Pons (tissue), 1 donor: ENCODE results near the gene CDKN2AIPNL.
"Not testable (repeated sequence)": the region's sequence is repeated elsewhere in the genome, so short reads cannot be mapped to it uniquely, and the experiment has no call there.

ENCODE experiments used
- DNase-seq: peaks from one replicate; pipeline ENCODE4 v3.0.0-alpha.2; 2016; ENCODE audit warnings: low spot score

The CDKN2AIPNL gene

DNA sequence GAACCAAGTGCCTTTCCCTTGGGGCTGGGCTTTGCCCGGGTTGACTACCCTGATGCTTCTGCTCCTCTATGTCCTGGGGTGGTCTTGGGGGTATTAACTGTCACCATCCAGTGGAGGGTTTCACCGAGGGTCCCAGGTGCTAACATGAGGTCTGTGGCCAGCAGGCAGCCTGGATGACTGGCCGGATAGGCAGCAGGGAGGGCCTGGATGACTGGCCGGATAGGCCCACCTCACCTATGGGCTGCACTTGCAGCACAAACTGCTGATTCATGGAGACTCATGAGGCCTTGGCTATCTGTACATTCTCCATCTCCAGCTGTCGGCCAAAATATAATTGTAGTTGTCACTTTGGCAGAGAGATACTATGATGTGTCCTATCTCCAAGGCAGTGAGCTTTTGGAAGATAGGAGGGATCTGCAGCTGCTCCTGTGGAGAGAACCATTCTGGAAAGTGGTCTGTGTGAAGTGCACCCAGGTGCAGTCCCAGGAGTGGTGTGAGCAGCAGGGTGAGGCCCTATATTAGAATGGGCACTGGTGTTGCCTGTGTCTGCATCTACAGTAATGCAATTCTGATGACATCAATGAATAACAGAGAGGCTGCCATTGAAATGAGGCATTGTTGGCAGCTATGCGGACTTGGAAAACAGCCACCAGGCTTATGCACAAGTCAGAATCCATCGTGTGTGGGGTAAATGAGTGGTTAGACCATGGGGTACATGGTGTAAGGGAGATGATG is 26.3 kb upstream of the CDKN2AIPNL start:
- peak; percentile 53 for DNase-seq

DNA sequence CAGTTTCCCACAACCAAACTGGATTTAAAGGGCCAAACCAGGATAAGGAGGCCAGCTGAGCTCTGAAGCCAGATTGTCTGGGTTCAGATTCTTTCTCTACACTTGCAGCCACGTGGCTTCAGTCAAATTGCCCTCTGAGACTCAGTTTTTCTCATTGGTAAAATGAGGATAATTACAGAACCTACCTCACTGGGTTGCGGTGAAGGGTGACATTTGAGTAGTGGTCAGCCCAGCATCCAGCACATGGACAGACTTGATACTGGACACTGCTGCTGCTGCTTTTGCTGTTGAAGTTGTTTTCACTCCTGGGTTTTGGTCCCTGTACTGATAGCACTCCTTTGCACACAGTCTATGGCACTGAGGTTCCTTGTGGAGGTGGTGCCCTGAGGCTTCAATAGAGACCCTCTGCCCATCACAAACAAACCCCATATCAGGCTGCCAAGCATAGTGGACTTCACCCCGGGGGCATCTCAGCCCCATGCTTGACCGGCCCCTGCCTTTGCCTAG is 25.7 kb upstream of the CDKN2AIPNL start:
- DNase-seq, result no peak

- DNase-seq, result no peak
Observed at GRCh38 chr5:134436523-134437339, 25.1 kb upstream of the CDKN2AIPNL start.

DNA sequence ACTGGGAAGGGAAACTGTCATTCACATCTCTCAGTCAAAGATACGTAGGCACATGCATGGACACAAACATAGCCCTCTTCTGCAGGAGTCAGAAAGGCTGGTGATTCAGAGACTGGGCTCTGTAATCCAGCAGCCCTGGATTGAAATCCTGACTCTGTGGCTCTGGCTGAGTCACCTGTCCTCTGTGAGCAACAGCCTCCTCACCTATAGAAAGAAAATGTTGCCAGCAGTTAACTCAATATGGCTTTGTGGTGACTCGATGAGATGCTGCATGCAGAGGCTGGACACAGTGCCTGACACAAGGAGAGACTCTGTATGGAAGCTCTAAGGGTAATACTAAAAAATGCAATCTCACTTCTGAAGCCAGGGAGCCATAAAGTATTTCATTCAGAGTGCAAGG is 23.9 kb upstream of the CDKN2AIPNL start:
- DNase-seq, result no peak

DNA sequence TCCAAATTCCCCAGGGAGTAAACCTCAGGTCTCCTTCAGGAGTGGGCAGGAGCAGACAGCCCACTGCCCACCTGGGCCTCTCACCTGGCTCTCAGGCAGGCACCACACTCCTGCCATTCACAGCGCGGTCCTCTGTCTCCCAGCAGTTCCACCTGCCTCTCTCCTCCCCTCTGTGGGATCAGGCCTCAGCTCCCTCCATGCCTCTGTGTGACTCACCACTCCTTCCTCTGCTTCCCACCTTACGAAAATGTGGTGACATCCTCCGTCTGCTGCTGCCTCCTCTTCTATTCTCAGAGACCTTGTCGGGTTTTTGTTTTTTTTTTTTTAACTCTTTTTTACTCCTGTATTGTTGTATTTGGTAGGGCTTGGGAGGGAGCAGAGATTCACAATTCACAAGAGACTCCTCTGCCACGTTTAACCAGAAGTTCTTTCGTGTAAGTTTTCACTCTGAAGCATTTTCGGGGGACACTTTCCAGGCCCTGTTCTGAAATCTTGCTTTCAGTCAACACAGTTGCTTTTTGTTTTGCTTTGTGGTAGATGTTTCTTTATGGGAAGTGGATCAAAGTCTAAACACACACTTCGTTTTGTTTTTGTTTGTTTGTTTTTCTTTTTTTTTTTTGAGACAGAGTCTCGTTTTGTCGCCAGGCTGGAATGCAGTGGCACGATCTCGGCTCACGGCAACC is 21.1 kb upstream of the CDKN2AIPNL start:
- DNase-seq, result no peak

DNA sequence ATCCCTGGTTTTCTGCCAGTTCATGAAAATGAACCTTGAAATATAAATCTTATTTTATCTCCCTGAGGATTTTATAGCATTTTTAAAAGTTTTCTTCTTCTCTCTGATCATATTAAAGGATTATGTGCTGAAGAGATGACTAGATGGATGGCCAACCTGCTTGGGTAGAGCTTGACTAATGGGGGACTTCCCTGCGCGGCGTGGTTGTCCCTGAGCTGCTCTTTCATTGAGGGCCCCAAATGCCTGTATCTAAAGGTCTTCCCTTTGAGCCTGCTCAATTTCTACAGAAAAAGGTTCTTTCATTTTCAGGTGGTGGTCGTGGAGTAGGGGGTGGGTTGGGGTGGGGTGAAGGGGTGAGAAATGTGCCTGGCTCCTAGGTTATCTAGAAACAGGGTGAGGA is 20.5 kb upstream of the CDKN2AIPNL start:
- no peak for DNase-seq

DNA sequence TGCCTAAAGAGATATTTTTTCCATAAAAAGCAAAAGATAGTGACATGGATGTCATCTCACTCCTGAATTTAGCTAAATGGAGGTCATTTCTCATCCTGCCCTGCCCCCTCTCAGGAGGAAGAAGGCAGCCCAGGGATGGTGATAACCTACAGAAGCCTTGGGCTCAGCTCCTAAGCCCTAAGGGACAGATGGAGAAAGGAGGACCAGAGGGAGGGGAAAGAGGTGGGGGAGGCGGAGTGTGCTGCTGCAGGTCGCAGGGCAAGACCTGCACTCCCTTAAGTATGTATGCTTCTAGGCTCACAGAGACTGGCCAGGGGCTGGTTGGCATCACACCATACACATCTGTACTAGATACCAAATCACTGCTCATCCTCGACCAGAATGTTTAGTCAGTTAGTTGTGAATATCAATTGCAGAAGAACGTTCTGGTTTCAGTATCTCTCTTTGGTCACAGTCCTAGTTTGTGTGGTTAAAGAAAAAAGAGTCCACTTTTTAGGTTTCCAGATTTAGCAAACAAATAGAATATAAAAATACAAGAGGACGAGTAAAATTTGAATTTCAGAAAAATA is 18.4 kb upstream of the CDKN2AIPNL start:
- DNase-seq, result no peak

GRCh38 chr5:134427540-134428041 is 15.9 kb upstream of the CDKN2AIPNL start:
- DNase-seq, result no peak

- no peak for DNase-seq
Observed at GRCh38 chr5:134426361-134426760, 14.7 kb upstream of the CDKN2AIPNL start.

DNA sequence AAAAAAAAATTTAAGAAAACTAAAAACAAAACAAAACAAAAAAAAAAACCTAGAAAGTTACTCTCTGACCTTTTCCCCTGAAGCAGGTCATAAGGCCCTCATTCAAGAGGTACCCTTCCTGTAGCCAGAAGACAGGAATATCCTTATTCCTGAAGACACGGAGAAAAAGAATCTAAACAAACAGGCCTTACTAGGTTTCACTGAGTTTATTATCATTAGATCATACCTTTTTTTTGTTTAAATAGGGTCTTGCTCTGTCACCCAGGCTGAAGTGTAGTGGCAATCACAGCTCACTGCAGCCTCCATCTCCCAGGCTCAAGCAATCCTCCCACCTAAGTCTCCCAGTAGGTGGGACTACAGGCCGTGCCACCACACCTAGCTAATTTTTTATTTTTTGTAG is 11.7 kb upstream of the CDKN2AIPNL start:
- DNase-seq, result no peak

DNA sequence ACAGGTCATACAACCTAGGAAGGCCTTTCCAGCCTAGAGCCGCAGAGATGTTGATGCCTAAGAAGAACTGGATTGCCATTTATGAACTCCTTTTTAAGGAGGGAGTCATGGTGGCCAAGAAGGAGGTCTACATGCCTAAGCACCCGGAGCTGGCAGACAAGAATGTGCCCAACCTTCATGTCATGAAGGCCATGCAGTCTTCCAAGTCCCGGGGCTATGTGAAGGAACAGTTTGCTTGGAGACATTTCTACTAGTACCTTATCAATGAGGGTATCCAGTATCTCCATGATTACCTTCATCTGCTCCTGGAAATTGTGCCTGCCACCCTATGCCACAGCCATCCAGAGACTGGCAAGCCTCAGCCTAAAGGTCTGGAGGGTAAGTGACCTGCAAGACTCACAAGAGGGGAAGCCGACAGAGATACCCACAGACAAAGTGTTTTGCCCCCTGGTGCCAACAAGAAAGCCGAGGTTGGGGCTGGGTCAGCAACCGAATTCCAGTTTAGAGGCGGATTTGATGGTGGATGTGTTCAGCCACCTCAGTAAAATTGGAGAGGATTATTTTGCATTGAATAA is 11.2 kb upstream of the CDKN2AIPNL start:
- DNase-seq, result no peak

DNA sequence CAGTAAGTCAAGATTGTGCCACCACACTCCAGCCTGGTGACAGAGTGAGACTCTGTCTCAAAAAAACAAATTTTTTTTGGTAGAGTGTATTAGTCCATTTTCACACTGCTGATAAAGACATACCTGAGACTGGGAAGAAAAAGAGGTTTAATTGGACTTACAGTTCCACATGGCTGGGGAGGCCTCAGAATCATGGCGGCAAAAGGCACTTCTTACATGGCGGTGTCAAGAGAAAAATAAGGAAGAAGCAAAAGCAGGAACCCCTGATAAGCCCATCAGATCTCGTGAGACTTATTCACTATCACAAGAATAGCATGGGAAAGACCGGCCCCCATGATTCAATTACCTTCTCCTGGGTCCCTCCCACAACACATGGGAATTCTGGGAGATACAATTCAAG is 9.4 kb upstream of the CDKN2AIPNL start:
- not testable (repeated sequence) for DNase-seq

GRCh38 chr5:134420343-134420742 is 8.7 kb upstream of the CDKN2AIPNL start:
- no peak for DNase-seq

DNA sequence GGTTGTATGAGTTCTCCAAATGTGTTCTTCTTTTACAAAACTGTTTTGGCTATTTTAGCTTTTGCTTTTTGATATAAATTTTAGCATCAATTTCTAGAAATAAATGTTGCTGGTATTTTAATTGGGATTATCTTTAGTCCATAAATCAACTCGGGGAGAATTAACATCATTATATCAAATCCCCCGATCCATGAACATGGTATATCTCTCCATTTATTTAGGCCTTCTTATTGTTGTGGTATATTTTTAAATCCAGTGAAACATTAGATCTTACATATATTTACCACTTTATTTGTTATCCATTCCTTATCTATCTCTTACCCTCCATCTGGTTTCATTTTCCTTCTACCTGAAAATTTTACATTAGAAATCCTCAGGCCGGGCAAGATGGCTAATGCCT is 7.3 kb upstream of the CDKN2AIPNL start:
- DNase-seq, result no peak

- no peak for DNase-seq
Observed at GRCh38 chr5:134417707-134418106, 6.0 kb upstream of the CDKN2AIPNL start.

- DNase-seq, result no peak
Observed at GRCh38 chr5:134413046-134413445, 1.4 kb upstream of the CDKN2AIPNL start.

GRCh38 chr5:134411228-134411545 is 494 bp downstream of the CDKN2AIPNL start:
- DNase-seq, result no peak

DNA sequence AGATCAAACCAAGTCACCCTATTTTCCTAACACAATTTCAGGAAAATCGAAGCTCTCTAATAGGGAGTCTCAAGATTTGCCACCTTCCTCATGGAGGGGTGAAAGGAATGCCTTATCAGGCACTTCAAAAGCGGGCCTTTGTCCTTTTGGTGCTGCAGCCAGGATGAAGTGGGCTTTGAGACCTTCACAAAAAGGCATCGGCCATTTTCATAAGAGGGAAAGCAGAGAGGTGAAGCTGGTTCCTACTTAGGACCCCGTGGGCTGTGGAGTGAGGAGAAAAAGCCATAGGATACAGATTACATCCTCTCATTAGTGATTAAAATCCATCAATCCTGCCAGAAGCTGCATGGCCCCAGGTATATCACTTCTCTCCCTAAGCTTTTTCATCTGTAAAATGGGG is 859 bp downstream of the CDKN2AIPNL start:
- DNase-seq, result no peak

DNA sequence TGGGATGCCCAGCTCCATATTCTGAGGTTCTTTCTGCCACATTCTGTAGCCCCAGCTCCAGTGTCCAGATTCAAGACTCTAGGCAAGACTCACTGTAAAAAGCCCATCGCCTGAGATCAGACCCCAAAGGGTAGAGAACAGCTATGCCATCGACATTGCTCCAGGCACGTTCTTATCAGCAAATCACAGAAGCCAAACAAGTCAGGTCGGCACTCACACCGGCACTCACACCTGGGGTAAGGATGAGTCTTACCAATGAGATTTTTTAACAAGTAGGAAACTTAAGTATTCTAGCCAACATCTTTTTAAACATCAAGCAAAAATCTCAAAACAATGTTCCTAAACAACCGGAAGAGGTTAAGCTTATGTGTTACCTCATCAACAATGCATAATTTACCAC is 2.4 kb downstream of the CDKN2AIPNL start:
- DNase-seq, result no peak

- no peak for DNase-seq
Observed at GRCh38 chr5:134406390-134406789, 5.3 kb downstream of the CDKN2AIPNL start.

DNA sequence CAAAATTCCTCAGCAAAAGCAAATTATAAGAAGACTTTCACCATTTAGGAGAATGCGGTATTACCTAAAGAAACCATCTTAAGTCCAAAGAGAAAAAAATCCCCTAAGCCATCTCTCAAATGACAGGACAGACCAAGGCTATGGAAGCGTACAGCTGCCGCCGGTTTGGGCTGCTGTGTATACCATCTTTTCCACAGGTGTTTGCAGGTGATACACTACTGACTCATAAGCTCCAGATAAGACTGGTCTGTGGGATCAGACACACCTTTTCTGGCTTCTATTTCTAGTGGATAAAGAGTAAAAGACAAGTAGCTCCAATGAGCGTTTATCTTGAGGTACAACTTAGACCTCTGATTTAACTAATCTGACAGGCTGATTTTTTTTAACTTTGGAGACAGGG is 7.7 kb downstream of the CDKN2AIPNL start:
- no peak for DNase-seq

- no peak for DNase-seq
Observed at GRCh38 chr5:134398609-134399155, 13.0 kb downstream of the CDKN2AIPNL start.
